Activated CD8-positive, alpha-beta memory T cell treated with anti-CD3 and anti-CD28 coated beads for 24 hours (primary cell): ENCODE data around the gene TTLL10.

ENCODE experiments used
- DNase-seq: peaks from one replicate; pipeline ENCODE4 v3.0.0-alpha.2; 2020

TTLL10 gene

GRCh38 chr1:1210726-1211540 lies 37.3 kb downstream of the TTLL10 start:
- DNase-seq, result no peak

- no peak for DNase-seq
Observed at GRCh38 chr1:1211541-1212441, 38.1 kb downstream of the TTLL10 start.

GRCh38 chr1:1212780-1213344 lies 39.2 kb downstream of the TTLL10 start:
- no peak for DNase-seq

GRCh38 chr1:1213345-1214265 lies 39.9 kb downstream of the TTLL10 start, which contains the start of gene TNFRSF4:
Gene TNFRSF4 (minus strand): TSS chr1:1214153. CDS start chr1:1214127, 26 bp downstream.
- peak; percentile 83 for DNase-seq

GRCh38 chr1:1215080-1215676 lies 41.5 kb downstream of the TTLL10 start:
- no peak for DNase-seq

GRCh38 chr1:1215881-1216605 lies 42.4 kb downstream of the TTLL10 start:
- DNase-seq, result no peak

GRCh38 chr1:1216770-1217620 lies 43.3 kb downstream of the TTLL10 start:
- DNase-seq, result no peak

- DNase-seq, result no peak
Observed at GRCh38 chr1:1217621-1218523, 44.2 kb downstream of the TTLL10 start.

GRCh38 chr1:1218524-1219200 lies 45.0 kb downstream of the TTLL10 start:
- no peak for DNase-seq

- no peak for DNase-seq
Observed at GRCh38 chr1:1219341-1219740, 45.7 kb downstream of the TTLL10 start.

- no peak for DNase-seq
Observed at GRCh38 chr1:1220197-1220596, 46.5 kb downstream of the TTLL10 start.

GRCh38 chr1:1221887-1222574 lies 48.4 kb downstream of the TTLL10 start:
- DNase-seq, result no peak

GRCh38 chr1:1222575-1223225 lies 49.0 kb downstream of the TTLL10 start:
- DNase-seq, result no peak

GRCh38 chr1:1223321-1223720 lies 49.6 kb downstream of the TTLL10 start:
- DNase-seq, result no peak

GRCh38 chr1:1223891-1224290 lies 50.2 kb downstream of the TTLL10 start:
- no peak for DNase-seq

- DNase-seq, result no peak
Observed at GRCh38 chr1:1225238-1225845, 51.7 kb downstream of the TTLL10 start.

- no peak for DNase-seq
Observed at GRCh38 chr1:1225913-1226312, 52.2 kb downstream of the TTLL10 start.
